GM18867 (cell line): ENCODE data around the gene NSG2.

Experiments
- ATAC-seq: cut with Tn5 transposase; IDR thresholded peaks from one replicate; pipeline ENCODE4 v1.9.1; 2021; ENCODE audit warnings: mild to moderate bottlenecking, moderate library complexity; ENCODE audit not compliant: unreplicated experiment

Gene NSG2

GRCh38 chr5:174147551-174147950 lies 102.0 kb downstream of the NSG2 start:
- ATAC-seq: no peak

DNA sequence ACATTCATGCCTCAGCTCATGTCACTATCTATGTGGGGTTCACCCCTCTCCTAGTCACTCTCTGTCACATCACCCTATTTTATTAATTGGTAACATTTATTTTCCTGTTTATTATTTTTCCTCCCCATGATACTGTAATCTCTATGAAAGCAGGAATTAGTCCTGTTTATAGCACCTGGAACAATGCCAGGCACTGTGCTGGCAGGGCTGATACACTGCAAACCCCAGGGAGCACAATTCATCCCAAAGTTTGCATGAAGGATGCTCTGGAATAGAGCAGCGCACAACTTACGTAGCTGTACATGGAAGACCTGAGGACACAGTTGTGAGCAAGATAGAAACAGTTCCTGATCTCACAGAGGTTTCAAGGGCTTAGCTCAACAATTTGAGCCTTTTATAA lies 103.2 kb downstream of the NSG2 start:
- no peak for ATAC-seq

DNA sequence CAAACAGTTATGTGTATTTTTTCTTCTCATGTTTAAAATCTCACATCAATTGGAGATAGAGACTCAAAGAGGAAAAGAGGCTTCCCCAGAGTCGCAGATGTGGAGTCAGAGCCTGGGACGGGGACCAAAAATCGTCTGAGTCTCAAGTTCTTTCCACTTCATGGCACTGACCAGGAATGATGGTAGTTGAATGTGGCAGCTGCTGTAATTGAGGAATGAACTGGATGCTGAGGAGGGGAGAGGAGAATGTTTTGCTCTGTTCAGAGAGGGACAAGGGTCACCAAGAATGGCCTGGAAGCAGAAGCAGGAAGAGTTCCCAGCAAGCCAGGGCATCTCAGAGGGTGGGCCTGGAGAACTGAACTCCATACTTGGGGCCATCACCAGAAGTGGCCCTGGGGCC lies 103.9 kb downstream of the NSG2 start:
- ATAC-seq: no peak

DNA sequence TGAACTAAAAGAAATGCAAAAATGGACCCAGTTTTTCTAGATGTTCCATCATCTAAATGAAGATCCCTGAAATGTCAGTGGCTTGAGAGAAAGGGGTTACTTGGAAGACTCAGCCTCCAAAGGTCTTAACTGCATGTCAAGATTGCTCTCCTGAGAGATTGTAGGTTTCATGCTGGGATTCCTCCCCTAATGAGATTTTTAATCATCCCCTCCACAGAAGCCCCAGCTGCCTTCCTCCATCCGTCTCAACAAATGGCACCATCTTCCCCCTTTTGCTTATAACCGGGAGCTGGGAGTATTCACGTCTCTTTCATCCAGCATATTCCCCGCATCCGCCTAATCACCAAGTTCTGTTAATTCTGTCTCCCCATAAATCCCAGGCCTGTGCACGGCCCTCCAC lies 104.5 kb downstream of the NSG2 start:
- no peak for ATAC-seq

DNA sequence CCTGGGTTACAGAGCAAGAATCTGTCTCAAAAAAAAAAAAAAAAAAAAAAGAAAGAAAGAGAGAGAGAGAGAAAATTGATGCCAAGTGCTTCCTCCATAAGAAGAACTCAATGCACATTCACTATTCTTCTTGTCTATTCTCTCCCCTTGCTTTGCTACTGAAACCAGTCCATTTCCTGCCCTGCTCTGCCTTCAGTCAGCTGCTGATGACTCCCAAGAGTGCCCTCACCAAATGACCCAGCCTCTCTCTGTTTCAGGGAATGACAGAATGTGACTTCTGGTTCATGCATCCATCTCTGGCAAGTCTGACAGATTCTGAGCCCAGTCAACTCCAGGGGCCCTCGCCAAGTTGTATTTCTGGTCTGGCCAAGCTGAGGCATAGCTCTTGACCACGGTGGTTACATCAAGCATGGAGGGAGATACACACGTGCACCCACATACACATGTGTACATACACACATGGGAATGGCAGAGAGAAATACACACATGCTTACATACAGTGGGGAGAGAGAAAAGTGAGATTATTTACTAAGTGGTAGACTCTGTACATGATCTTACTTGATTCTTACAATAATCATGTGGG lies 106.2 kb downstream of the NSG2 start:
- no peak for ATAC-seq

GRCh38 chr5:174154559-174154958 lies 109.1 kb downstream of the NSG2 start:
- no peak for ATAC-seq

DNA sequence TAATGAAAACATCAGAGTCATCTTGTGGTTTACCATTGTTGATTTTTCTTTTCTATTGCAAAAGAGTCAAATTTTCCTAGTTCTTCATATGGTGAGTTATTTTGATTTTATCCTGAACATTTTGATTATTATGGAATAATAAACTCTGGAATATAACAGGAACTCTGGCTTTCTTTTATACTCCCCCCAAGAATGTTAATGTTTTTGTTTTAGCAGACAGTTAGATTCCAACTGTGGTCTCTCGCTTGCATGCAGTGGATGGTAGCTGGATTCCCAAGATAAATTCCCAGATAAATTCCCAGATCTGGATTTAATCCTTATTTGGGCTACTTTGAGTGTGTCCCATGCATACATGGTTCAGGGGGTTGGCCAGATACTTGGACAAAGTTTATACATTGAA lies 109.8 kb downstream of the NSG2 start:
- no peak for ATAC-seq

DNA sequence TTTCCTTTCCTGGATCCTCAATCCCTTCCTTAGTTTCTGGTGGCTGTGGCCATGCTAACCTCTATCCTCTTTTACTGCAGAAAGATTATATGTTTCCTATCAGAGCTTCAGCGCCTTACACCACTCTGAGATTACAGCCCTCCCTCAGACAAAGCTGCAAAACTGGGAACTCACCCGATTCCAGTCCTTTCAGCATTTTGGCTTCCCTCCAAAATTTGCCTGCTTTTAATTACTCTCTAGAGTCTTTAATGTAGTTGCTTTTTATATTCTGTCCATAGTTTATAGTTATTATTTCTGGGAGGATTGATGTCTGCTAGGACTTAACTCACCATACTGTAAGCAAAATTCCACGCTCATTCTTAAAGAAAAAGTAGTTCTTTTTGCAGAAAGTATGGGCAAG lies 110.2 kb downstream of the NSG2 start:
- ATAC-seq: no peak

- ATAC-seq: no peak
These were observed 111.5 kb downstream of the NSG2 start for GRCh38 chr5:174157048-174157447.
